ENCODE data around the gene COX20. TPM values are rescaled to one million over a fixed set of nuclear protein-coding genes. Genes with fewer than 3 reads are reported as not detected.
A peak's percentile ranks its signal among the peaks of the same experiment; 100 is the strongest.

The COX20 gene
- total and polyA plus RNA-seq, 2 of the 13 experiments (the other 11 are each of a cell fraction or from before 2014, with no cell fraction given) = 34.4 to 95.8 TPM

DNA sequence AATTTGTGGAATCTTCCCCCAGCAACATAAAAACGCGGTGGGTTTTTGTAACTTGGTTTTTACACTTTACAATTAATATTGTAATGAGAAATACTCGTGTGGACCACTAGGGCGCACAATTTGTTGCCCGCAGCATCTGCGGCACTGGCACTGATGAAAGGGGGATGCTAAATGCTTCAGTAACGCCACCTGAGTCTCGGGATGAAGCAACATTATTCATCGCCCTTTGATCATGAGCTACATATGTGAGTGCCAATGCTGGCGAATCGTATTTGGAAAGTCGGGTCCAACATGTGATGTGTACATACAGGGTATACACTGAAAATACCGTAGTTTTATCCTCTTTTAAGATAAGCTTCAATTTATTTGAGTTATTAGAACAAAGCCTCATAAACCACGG is 34.2 kb upstream of the COX20 start (continued):
- no peak for TF ChIP-seq STAT5B (CRISPR knock-in tag; IDR thresholded peaks at IDR 0.05)
- no peak for TF ChIP-seq FOXK1 (CRISPR knock-in tag; IDR thresholded peaks at IDR 0.05; ENCODE audit: borderline replicate concordance, low read depth)
- TF ChIP-seq POLR2G (IDR thresholded peaks at IDR 0.05; ENCODE audit: low read depth, low read length) = no peak
- TF ChIP-seq, protein P1, sequence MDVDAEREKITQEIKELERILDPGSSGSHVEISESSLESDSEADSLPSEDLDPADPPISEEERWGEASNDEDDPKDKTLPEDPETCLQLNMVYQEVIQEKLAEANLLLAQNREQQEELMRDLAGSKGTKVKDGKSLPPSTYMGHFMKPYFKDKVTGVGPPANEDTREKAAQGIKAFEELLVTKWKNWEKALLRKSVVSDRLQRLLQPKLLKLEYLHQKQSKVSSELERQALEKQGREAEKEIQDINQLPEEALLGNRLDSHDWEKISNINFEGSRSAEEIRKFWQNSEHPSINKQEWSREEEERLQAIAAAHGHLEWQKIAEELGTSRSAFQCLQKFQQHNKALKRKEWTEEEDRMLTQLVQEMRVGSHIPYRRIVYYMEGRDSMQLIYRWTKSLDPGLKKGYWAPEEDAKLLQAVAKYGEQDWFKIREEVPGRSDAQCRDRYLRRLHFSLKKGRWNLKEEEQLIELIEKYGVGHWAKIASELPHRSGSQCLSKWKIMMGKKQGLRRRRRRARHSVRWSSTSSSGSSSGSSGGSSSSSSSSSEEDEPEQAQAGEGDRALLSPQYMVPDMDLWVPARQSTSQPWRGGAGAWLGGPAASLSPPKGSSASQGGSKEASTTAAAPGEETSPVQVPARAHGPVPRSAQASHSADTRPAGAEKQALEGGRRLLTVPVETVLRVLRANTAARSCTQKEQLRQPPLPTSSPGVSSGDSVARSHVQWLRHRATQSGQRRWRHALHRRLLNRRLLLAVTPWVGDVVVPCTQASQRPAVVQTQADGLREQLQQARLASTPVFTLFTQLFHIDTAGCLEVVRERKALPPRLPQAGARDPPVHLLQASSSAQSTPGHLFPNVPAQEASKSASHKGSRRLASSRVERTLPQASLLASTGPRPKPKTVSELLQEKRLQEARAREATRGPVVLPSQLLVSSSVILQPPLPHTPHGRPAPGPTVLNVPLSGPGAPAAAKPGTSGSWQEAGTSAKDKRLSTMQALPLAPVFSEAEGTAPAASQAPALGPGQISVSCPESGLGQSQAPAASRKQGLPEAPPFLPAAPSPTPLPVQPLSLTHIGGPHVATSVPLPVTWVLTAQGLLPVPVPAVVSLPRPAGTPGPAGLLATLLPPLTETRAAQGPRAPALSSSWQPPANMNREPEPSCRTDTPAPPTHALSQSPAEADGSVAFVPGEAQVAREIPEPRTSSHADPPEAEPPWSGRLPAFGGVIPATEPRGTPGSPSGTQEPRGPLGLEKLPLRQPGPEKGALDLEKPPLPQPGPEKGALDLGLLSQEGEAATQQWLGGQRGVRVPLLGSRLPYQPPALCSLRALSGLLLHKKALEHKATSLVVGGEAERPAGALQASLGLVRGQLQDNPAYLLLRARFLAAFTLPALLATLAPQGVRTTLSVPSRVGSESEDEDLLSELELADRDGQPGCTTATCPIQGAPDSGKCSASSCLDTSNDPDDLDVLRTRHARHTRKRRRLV (CRISPR knock-in tag; IDR thresholded peaks at IDR 0.05) = no peak
- no peak for TF ChIP-seq NRL (CRISPR knock-in tag; IDR thresholded peaks at IDR 0.05; ENCODE audit: borderline replicate concordance)
- TF ChIP-seq EP300 (IDR thresholded peaks at IDR 0.05; ENCODE audit: low read depth in 2 of 2, low read length in 2 of 2) = peak in 1 of 2 experiments; percentile 31; a peak in 1 of 4 replicates
- no peak for TF ChIP-seq EP300 (CRISPR knock-in tag; IDR thresholded peaks at IDR 0.05; ENCODE audit: borderline replicate concordance)
- no peak for TF ChIP-seq NAIF1 (CRISPR knock-in tag; IDR thresholded peaks at IDR 0.05; ENCODE audit: borderline replicate concordance)
- TF ChIP-seq, protein P2, sequence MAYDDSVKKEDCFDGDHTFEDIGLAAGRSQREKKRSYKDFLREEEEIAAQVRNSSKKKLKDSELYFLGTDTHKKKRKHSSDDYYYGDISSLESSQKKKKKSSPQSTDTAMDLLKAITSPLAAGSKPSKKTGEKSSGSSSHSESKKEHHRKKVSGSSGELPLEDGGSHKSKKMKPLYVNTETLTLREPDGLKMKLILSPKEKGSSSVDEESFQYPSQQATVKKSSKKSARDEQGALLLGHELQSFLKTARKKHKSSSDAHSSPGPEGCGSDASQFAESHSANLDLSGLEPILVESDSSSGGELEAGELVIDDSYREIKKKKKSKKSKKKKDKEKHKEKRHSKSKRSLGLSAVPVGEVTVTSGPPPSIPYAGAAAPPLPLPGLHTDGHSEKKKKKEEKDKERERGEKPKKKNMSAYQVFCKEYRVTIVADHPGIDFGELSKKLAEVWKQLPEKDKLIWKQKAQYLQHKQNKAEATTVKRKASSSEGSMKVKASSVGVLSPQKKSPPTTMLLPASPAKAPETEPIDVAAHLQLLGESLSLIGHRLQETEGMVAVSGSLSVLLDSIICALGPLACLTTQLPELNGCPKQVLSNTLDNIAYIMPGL (CRISPR knock-in tag; IDR thresholded peaks at IDR 0.05; ENCODE audit: borderline replicate concordance in 1 of 2, low read depth in 1 of 2) = peak; percentile 43 to 60; a peak in 2 of 4 replicates
- TF ChIP-seq CC2D1A (CRISPR knock-in tag; IDR thresholded peaks at IDR 0.05) = no peak
- no peak for TF ChIP-seq DNMT3B (CRISPR knock-in tag; conservative IDR thresholded peaks at IDR 0.05)
- TF ChIP-seq ZNF335 (CRISPR knock-in tag; IDR thresholded peaks at IDR 0.05) = no peak
- TF ChIP-seq NFKBIZ (CRISPR knock-in tag; IDR thresholded peaks at IDR 0.05) = no peak
- TF ChIP-seq, protein P3, sequence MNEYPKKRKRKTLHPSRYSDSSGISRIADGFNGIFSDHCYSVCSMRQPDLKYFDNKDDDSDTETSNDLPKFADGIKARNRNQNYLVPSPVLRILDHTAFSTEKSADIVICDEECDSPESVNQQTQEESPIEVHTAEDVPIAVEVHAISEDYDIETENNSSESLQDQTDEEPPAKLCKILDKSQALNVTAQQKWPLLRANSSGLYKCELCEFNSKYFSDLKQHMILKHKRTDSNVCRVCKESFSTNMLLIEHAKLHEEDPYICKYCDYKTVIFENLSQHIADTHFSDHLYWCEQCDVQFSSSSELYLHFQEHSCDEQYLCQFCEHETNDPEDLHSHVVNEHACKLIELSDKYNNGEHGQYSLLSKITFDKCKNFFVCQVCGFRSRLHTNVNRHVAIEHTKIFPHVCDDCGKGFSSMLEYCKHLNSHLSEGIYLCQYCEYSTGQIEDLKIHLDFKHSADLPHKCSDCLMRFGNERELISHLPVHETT (CRISPR knock-in tag; conservative IDR thresholded peaks at IDR 0.05) = no peak
- no peak for TF ChIP-seq HNRNPLL (IDR thresholded peaks at IDR 0.05; ENCODE audit: low read depth, low read length, poor library complexity, severe bottlenecking)
- no peak for TF ChIP-seq ZNF432 (CRISPR knock-in tag; IDR thresholded peaks at IDR 0.05; ENCODE audit: borderline replicate concordance)
- TF ChIP-seq ZNF570 (CRISPR knock-in tag; IDR thresholded peaks at IDR 0.05; ENCODE audit: borderline replicate concordance) = no peak
- TF ChIP-seq MED13 (CRISPR knock-in tag; IDR thresholded peaks at IDR 0.05) = no peak
- TF ChIP-seq, protein P4, sequence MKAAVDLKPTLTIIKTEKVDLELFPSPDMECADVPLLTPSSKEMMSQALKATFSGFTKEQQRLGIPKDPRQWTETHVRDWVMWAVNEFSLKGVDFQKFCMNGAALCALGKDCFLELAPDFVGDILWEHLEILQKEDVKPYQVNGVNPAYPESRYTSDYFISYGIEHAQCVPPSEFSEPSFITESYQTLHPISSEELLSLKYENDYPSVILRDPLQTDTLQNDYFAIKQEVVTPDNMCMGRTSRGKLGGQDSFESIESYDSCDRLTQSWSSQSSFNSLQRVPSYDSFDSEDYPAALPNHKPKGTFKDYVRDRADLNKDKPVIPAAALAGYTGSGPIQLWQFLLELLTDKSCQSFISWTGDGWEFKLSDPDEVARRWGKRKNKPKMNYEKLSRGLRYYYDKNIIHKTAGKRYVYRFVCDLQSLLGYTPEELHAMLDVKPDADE (CRISPR knock-in tag; IDR thresholded peaks at IDR 0.05) = no peak
- TF ChIP-seq KLF16 (CRISPR knock-in tag; IDR thresholded peaks at IDR 0.05) = peak in 1 of 2 experiments; percentile 46; a peak in 1 of 4 replicates
- TF ChIP-seq, protein P5, sequence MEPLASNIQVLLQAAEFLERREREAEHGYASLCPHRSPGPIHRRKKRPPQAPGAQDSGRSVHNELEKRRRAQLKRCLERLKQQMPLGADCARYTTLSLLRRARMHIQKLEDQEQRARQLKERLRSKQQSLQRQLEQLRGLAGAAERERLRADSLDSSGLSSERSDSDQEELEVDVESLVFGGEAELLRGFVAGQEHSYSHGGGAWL (CRISPR knock-in tag; IDR thresholded peaks at IDR 0.05) = no peak

Measured in HepG2 (cell line).